Memory B cell (primary cell): ENCODE results near the gene SLC4A5.
A peak's percentile ranks its signal among the peaks of the same experiment; 100 is the strongest.

Experiments
- ATAC-seq: fragments of 150-1000 bp; cut with Tn5 transposase; 2 replicates; pipeline ENCODE4 v1.10.0; 2021; ENCODE audit warnings: low read depth, mild to moderate bottlenecking, moderate library complexity
- DNase-seq, 2 donors: peaks; one replicate each; pipeline ENCODE4 v3.0.0; 2022; ENCODE audit warnings: low spot score in 2 of 2
- H3K27ac Mint-ChIP-seq: one replicate; pipeline ENCODE4 v1.8.0; 2022; ENCODE audit warnings: mild to moderate bottlenecking, moderate library complexity, mixed read lengths
- H3K27me3 Mint-ChIP-seq: one replicate; pipeline ENCODE4 v1.8.0; 2022; ENCODE audit warnings: mixed read lengths
- H3K36me3 Mint-ChIP-seq: one replicate; pipeline ENCODE4 v1.8.0; 2022; ENCODE audit warnings: mild to moderate bottlenecking, mixed read lengths
- H3K4me1 Mint-ChIP-seq: one replicate; pipeline ENCODE4 v1.8.0; 2022; ENCODE audit warnings: mixed read lengths
- H3K4me3 Mint-ChIP-seq: one replicate; pipeline ENCODE4 v1.8.0; 2022; ENCODE audit warnings: mild to moderate bottlenecking, moderate library complexity, mixed read lengths
- H3K9me3 Mint-ChIP-seq: one replicate; pipeline ENCODE4 v1.8.0; 2022; ENCODE audit warnings: mixed read lengths

SLC4A5 gene

DNA sequence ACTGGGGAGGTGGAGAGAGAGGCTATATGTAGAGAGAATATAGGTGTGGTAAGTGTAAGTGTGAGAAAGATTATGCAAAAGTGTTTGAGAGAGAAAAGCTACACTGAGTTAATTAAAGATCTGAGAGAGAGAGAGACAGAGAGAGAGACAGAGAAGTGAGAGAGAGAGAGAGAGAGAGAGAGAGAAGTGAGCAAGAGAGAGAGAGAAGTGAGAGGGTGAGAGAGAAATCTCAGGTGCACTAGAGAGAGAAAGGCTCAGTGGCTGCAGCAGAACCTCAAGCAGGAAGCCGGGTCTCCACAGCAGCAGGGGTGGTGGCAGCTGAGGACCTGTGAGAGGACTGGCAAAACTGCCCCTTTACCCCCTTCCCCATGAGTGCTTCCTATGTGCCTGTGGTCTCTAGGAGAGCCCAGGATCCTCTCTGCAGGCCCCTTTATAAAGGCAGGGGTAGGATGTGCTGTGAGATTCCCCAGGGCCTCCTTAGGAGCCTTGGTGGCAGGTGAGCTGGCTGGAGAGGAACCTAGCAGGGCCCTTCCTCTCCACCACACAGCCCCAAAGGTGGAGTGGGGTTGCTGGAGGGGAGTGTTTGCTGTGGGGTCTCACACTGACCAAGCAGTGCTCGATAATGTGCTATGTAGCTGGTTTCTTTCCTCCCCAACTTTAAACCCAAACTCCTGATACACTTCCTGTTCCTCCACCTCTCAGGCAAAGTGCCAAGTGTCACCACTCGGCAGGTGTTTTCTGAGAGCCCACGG is 52.6 kb downstream of the SLC4A5 start:
- peak; percentile 83 for ATAC-seq
- H3K9me3 Mint-ChIP-seq, result no peaks in the 10 kb centered on the region
- peak; percentile 25 to 37 for DNase-seq
- peak overlapping the region; percentile 59 for H3K4me3 Mint-ChIP-seq
- peaks cover 10% of the 10 kb centered on the region for H3K4me1 Mint-ChIP-seq
- peaks cover 4% of the 10 kb centered on the region for H3K36me3 Mint-ChIP-seq
- H3K27ac Mint-ChIP-seq, result peak overlapping the region; percentile 91
- no peaks in the 10 kb centered on the region for H3K27me3 Mint-ChIP-seq

DNA sequence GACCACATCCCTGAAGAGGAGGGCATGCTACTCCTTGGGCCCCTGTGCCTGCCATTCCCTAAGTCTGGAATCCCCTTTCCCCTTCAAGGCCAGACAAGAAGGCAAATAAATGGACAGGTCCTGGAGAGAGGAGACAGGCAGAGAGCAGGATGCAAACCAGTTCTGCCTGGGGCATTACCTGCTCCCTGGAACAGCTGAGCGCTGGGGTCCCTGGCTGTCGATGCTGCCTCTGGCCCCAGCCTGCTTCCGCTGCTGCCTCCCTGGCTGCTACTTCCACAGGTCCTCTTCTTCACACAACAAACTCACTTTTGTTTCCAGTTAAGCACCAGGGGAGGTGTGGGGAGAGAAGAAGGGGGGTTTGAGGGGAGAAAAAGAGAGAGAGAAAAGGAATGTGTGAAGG is 53.1 kb downstream of the SLC4A5 start:
- Mint-ChIP-seq H3K27me3 (no peaks in the 10 kb centered on the region), H3K4me3 (no peak overlapping the region), H3K4me1 (peaks cover 10% of the 10 kb centered on the region), H3K27ac (peak overlapping the region; percentile 91), H3K9me3 (no peaks in the 10 kb centered on the region), H3K36me3 (peaks cover 4% of the 10 kb centered on the region)
- DNase-seq (no peak), ATAC-seq (no peak)

DNA sequence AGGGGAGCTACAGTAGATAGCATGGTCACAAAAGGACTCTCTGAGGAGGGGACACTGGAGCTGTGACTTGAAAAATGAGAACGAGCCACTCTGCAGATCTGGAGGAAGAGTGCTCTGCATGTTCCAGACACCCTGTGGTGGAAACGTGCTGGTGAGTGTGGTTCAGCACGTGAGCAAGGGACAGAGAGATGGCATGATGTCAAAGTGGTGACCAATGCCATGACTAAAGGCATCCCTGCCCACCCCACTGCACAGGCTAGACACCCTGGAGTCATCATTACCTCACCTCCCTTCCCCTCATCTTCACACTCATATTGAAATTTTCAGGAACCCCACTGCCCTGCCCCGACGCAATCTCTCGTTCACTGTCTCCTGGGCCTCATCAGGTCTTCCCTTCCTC is 56.5 kb downstream of the SLC4A5 start:
- H3K9me3 Mint-ChIP-seq, result no peaks in the 10 kb centered on the region
- ATAC-seq (no peak), DNase-seq (no peak)
- H3K36me3 Mint-ChIP-seq, result peaks cover 6% of the 10 kb centered on the region
- H3K27ac Mint-ChIP-seq, result no peak overlapping the region
- peaks cover 10% of the 10 kb centered on the region for H3K4me1 Mint-ChIP-seq
- H3K27me3 Mint-ChIP-seq, result no peaks in the 10 kb centered on the region
- H3K4me3 Mint-ChIP-seq, result no peak overlapping the region

DNA sequence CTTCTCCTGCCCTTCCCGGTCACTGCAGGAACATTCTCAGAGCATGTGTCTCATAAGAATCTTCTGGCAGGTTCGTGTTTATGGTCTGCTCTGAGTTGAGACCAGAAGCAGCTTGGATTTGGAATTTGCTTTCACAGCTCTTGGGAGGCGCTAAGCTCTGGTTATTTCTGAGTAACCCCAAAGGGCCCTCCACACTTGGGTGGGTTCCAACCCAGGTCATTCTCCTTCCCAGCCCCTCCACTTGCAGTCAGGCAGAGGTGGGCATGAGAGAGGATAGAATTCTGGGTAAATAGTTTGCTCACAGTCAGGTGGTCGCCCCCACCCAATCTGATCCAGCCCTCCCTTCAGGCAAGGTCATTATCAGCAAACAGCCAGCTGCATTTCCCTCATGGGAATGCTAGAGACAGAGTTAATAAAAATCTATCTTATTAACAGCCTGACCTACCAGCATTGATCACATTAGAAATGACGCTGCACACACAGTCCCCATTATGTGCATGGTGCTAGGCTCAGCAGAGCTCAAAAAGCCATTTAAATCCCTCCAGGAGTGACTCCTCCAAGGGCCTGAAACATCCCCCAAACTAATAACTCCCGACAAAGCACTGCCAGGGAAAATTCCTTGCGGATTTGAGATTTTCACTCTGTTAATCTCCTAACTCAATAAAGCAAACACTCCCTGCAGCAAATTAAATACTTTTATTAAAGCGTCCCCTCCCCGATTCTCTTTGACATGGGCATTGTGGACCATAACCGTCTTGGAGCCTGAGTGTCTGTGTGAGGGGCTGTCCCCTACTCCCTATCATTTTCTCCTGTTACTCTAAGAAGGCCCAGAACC is 61.9 kb downstream of the SLC4A5 start:
- no peak overlapping the region for H3K4me3 Mint-ChIP-seq
- no peaks in the 10 kb centered on the region for H3K9me3 Mint-ChIP-seq
- H3K4me1 Mint-ChIP-seq, result peaks cover 2% of the 10 kb centered on the region
- H3K27ac Mint-ChIP-seq, result no peak overlapping the region
- DNase-seq, result no peak
- no peaks in the 10 kb centered on the region for H3K27me3 Mint-ChIP-seq
- no peak for ATAC-seq
- peaks cover 11% of the 10 kb centered on the region for H3K36me3 Mint-ChIP-seq

DNA sequence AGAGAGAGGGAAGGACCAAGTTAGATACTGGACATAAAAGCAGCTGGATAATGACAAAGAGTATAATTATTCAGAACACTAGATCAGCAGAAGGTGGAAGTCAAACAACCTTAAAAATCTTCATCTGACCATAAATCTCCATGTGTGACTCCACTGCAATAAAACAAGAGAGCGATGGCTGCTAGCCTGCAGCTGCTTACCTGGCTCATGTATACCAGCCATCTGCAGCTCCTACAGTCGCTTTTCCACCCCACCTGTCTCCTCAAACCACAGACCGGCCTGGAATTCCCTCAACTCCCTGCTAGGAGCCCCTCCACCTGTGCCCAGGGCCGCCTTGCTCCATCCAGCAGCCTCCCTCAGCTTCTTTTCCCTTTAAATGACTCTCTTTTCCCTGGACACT is 64.5 kb downstream of the SLC4A5 start:
- Mint-ChIP-seq H3K27ac (no peak overlapping the region), H3K4me1 (peaks cover 9% of the 10 kb centered on the region)
- ATAC-seq, result no peak

DNA sequence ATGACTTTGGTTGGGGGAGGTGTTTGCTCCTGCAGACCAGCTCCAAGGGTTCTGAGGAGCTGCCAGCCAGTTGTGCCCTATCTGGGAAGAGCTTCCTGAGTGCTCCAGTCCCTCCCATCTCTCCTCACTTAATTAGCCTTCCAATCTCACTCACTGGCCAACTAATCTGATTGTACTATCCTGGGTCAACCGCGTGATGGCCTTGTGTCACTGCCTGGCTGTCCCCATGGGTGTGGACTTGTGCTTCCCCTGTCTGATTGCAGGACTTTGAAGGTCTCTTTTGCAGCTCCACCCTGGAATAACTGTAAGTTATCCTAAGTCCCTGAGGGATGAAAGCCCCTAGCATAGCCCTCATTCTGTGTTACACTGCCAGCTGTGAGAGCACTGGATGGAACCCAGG is 65.0 kb downstream of the SLC4A5 start:
- H3K4me3 Mint-ChIP-seq, result no peak overlapping the region
- peaks cover 7% of the 10 kb centered on the region for H3K36me3 Mint-ChIP-seq
- H3K27ac Mint-ChIP-seq, result no peak overlapping the region
- no peaks in the 10 kb centered on the region for H3K9me3 Mint-ChIP-seq
- H3K4me1 Mint-ChIP-seq, result peaks cover 9% of the 10 kb centered on the region
- no peak for ATAC-seq
- no peaks in the 10 kb centered on the region for H3K27me3 Mint-ChIP-seq
- DNase-seq, result no peak

More for the DNA sequence above, 64.5 kb downstream of the SLC4A5 start:
- H3K4me3 Mint-ChIP-seq, result no peak overlapping the region
- H3K27me3 Mint-ChIP-seq, result no peaks in the 10 kb centered on the region
- no peak for DNase-seq
- H3K9me3 Mint-ChIP-seq, result no peaks in the 10 kb centered on the region
- peaks cover 8% of the 10 kb centered on the region for H3K36me3 Mint-ChIP-seq

DNA sequence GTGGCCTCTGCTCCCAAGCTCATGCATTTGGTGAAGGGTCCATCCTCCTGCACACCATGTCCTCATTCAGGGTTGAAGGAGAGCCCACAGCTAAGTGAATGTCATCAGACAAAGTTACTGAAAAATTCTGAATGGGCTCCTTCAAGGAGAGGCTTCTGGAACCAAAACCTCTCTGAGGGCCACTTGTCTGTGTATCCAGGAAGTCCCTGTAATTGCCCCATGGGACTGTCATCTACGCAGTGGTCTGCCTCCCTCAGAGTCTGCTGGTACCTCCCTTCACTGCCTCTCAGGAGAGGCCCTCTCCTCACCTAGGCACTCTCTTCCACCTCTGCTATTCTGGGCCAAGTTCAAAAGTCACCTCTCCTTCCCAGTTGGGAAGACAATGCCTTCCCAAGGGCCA is 68.0 kb downstream of the SLC4A5 start:
- Mint-ChIP-seq H3K4me3 (no peak overlapping the region), H3K27me3 (no peaks in the 10 kb centered on the region), H3K4me1 (peaks cover 9% of the 10 kb centered on the region), H3K36me3 (peaks cover 8% of the 10 kb centered on the region), H3K27ac (no peak overlapping the region), H3K9me3 (no peaks in the 10 kb centered on the region)
- peak; percentile 27 for ATAC-seq
- DNase-seq, result no peak

DNA sequence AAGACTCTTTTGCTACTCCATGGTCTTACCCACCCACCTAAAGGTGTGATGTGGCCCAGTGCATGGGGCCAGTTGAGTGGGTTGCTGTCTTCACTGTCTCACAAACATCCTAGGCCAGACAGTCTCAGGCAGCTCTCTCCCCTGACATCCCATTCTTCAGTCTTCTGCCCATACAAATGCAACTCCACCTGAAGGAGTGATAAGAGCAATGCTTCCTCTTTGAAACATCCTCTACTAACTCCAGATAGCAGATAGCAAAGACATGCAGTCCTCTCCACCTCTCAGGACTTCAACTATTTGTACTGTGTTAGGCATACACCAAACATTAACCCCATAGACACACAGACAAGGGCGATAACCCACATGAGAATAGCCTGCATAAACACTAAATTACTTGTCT is 73.5 kb downstream of the SLC4A5 start:
- Mint-ChIP-seq H3K4me1 (peaks cover 2% of the 10 kb centered on the region), H3K36me3 (peaks cover 9% of the 10 kb centered on the region), H3K27me3 (no peaks in the 10 kb centered on the region), H3K4me3 (no peak overlapping the region), H3K9me3 (no peaks in the 10 kb centered on the region), H3K27ac (no peak overlapping the region)
- no peak for DNase-seq
- no peak for ATAC-seq

DNA sequence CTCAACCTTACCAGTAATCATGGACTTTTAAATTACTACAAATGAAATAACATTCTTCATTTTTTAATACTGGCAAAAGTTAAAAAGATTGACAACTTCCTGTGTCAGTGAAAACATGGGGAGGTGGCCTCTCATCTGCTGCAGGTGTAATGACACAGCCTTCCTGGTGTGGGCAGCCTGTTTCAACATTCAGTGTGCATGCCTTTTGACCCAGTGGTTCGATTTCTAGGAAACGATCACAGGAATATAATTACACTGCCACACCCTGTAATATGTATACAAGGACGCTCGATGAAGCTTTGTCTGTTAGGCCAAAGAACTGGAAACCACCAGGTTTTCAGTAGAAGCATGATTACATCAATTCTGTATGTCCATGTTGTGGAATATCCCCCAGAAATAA is 76.1 kb downstream of the SLC4A5 start:
- H3K4me1 Mint-ChIP-seq, result peaks cover 2% of the 10 kb centered on the region
- H3K27ac Mint-ChIP-seq, result no peak overlapping the region
- no peaks in the 10 kb centered on the region for H3K9me3 Mint-ChIP-seq
- no peak overlapping the region for H3K4me3 Mint-ChIP-seq
- H3K36me3 Mint-ChIP-seq, result peaks cover 10% of the 10 kb centered on the region
- H3K27me3 Mint-ChIP-seq, result no peaks in the 10 kb centered on the region
- ATAC-seq (peak; percentile 83), DNase-seq (no peak)

DNA sequence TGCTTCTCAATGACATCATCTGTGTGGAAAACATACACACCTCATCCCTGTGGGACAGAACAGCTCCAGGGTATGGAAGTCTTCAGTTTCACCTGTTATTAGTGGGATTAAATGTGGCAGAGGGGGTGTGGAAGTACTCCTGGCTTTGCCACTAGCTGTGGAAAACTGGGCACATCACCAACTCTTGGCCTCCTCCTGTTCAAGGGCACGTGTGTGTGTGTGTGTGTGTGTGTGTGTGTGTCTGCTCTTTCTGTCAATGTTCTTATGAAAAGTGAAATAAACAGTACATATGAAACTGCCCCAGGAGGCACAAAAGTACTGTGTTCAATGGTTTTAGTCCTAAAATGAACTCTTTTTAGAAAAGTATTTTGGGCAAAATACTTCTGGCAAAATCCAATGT is 78.9 kb downstream of the SLC4A5 start:
- DNase-seq (no peak), ATAC-seq (no peak)
- Mint-ChIP-seq H3K4me3 (no peak overlapping the region), H3K27ac (no peak overlapping the region), H3K36me3 (peaks cover 7% of the 10 kb centered on the region), H3K9me3 (no peaks in the 10 kb centered on the region), H3K4me1 (peaks cover 2% of the 10 kb centered on the region), H3K27me3 (no peaks in the 10 kb centered on the region)

DNA sequence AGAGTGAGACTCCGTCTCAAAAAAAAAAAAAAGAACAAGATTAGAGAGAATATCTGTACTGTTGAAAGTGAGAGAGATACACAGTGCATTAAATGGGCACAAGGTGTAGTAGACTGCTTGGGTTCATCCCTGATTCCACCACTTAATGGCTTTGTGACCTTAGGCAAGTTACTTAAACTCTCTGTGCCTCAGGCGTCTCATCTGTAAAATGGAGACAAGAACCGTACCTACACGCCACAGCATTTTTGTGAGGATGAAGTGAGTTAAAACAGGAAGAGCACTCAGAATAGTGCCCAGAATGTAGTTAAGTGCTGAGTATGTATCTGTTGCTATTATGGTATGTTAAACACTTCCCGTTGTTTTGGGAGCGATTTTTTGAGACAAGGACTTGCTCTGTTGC is 80.5 kb downstream of the SLC4A5 start:
- ATAC-seq (no peak), DNase-seq (no peak)
- H3K27me3 Mint-ChIP-seq, result no peaks in the 10 kb centered on the region
- peaks cover 2% of the 10 kb centered on the region for H3K4me1 Mint-ChIP-seq
- no peak overlapping the region for H3K27ac Mint-ChIP-seq
- no peaks in the 10 kb centered on the region for H3K9me3 Mint-ChIP-seq
- peaks cover 7% of the 10 kb centered on the region for H3K36me3 Mint-ChIP-seq
- no peak overlapping the region for H3K4me3 Mint-ChIP-seq

DNA sequence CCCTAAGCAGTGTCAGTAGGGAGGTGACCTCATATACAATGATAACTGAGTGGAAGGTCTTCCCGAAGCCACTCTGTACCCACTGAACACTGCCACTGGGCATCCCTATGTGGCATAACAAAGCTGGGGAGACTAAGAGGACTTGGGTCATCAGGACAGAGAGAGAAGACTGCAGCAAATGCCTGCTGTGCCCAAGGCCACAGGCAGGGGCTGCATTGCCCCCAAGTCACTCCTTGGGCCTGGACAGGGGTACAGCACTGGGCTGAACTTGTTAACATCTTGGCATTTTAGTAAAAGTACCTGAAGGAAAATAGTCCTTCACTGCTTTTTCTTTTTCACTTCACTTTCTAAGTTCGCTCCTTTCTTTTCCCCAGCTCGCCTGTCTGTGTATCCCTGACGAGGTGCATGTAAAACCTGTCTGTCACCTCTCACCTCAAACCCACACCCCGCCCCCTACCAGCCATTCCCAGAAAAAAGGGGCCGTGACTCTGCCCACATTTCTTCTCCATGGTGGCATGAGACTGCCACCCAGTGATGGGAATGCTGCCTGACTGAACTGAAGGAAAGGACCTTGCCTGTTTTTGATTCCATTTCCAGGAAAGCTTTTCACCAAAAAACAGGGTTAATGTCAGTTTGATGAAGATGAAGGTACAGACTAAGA is 81.9 kb downstream of the SLC4A5 start:
- Mint-ChIP-seq H3K27me3 (no peaks in the 10 kb centered on the region), H3K27ac (peak overlapping the region; percentile 10), H3K9me3 (no peaks in the 10 kb centered on the region), H3K4me1 (peaks cover 2% of the 10 kb centered on the region), H3K4me3 (no peak overlapping the region), H3K36me3 (peaks cover 9% of the 10 kb centered on the region)
- ATAC-seq (no peak), DNase-seq (no peak)

DNA sequence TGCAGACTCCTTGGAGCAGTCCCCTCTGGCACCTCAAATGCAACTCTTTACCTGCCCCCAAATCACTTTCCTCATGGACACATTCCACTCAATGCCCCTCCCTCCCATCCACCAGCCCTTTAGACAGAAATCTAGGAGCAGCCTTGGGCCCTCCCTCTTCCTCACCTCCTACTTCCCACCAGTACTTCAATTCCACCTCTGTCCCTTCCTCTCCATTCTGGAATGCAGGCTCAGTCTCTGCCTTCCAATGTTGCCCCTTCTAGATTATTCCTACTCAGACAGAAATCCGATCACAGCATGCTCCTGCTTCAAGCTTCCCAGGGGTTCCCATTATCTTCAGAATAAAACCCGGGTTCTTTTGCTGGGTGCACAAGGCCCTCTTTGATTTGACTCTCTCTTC is 82.7 kb downstream of the SLC4A5 start:
- H3K27me3 Mint-ChIP-seq, result no peaks in the 10 kb centered on the region
- H3K27ac Mint-ChIP-seq, result peak overlapping the region; percentile 10
- no peak overlapping the region for H3K4me3 Mint-ChIP-seq

DNA sequence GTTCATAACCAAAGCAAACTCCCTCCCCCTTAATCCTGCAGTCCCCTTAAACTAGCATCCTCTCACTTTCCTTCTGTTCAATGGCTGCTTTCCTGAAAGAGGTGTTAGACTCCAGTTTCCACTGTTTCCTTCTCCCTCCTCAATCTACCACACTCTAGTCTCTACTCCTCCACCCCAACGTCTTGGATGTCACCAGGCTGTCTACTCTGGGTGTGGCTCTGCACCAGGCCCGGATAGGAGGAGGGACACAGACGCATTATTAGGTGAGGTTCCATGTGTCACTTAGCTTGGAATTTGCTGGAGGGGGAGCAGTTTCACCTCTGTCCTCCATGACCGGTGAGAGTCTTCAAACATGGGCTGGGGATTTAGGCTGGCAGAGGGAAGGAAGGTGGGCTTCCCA is 83.5 kb downstream of the SLC4A5 start:
- Mint-ChIP-seq H3K4me3 (no peak overlapping the region), H3K27me3 (no peaks in the 10 kb centered on the region), H3K4me1 (no peaks in the 10 kb centered on the region), H3K9me3 (no peaks in the 10 kb centered on the region), H3K27ac (no peak overlapping the region), H3K36me3 (peaks cover 8% of the 10 kb centered on the region)
- DNase-seq (no peak), ATAC-seq (no peak)

More for the DNA sequence above, 82.7 kb downstream of the SLC4A5 start:
- ATAC-seq, result no peak
- Mint-ChIP-seq H3K9me3 (no peaks in the 10 kb centered on the region), H3K36me3 (peaks cover 9% of the 10 kb centered on the region), H3K4me1 (no peaks in the 10 kb centered on the region)
- no peak for DNase-seq
